ENCODE measurements around the gene DGKH.

The DGKH gene

GRCh38 chr13:42071672-42072419 is 23.4 kb downstream of the DGKH start:
- H2AFZ ChIP-seq (ENCODE audit: low read length): no peak overlapping the region
- no peak overlapping the region for H3K9ac ChIP-seq (ENCODE audit: low read length)
- no peaks in the 10 kb centered on the region for H3K9me3 ChIP-seq (ENCODE audit: low read length)
- no peaks in the 10 kb centered on the region for H4K20me1 ChIP-seq (ENCODE audit: insufficient read depth, low read length)
- H3K4me3 ChIP-seq (ENCODE audit: low read depth, low read length, poor library complexity, severe bottlenecking): no peak overlapping the region
- TF ChIP-seq EZH2 (IDR thresholded peaks at IDR 0.05; ENCODE audit: borderline replicate concordance, low read length): no peak
- TF ChIP-seq CTCF (IDR thresholded peaks at IDR 0.05; ENCODE audit: low read length): no peak
- no peak overlapping the region for H3K4me2 ChIP-seq (ENCODE audit: low read length)
- H3K36me3 ChIP-seq (ENCODE audit: insufficient read depth, low read length): no peaks in the 10 kb centered on the region; the same call in 1 of the 2 replicates
- H3F3A ChIP-seq (ENCODE audit: insufficient read depth, low read length): no peaks in the 10 kb centered on the region
- no peak overlapping the region for H3K27ac ChIP-seq (ENCODE audit: low read depth, low read length, poor library complexity, severe bottlenecking)
- H3K4me1 ChIP-seq (ENCODE audit: insufficient read depth, low read length, severe bottlenecking): no peaks in the 10 kb centered on the region
- no peaks in the 10 kb centered on the region for H3K79me2 ChIP-seq (ENCODE audit: insufficient read depth, low read length)
- no peaks in the 10 kb centered on the region for H3K27me3 ChIP-seq (ENCODE audit: insufficient read depth, low read length)
- H3K9me2 ChIP-seq (ENCODE audit: low read depth, low read length): no peaks in the 10 kb centered on the region

GRCh38 chr13:42073683-42074082 is 25.2 kb downstream of the DGKH start:
- Histone ChIP-seq H3K4me3 (ENCODE audit: low read depth, low read length, poor library complexity, severe bottlenecking) (no peak overlapping the region), H3K9me2 (ENCODE audit: low read depth, low read length) (no peaks in the 10 kb centered on the region), H3K4me1 (ENCODE audit: insufficient read depth, low read length, severe bottlenecking) (no peaks in the 10 kb centered on the region), H4K20me1 (ENCODE audit: insufficient read depth, low read length) (no peaks in the 10 kb centered on the region), H3K27ac (ENCODE audit: low read depth, low read length, poor library complexity, severe bottlenecking) (no peak overlapping the region), H3K4me2 (ENCODE audit: low read length) (no peak overlapping the region), H3K9ac (ENCODE audit: low read length) (no peak overlapping the region), H2AFZ (ENCODE audit: low read length) (no peak overlapping the region), H3K27me3 (ENCODE audit: insufficient read depth, low read length) (no peaks in the 10 kb centered on the region), H3K36me3 (ENCODE audit: insufficient read depth, low read length) (no peaks in the 10 kb centered on the region; the same call in 1 of the 2 replicates), H3K9me3 (ENCODE audit: low read length) (no peaks in the 10 kb centered on the region), H3F3A (ENCODE audit: insufficient read depth, low read length) (no peaks in the 10 kb centered on the region), H3K79me2 (ENCODE audit: insufficient read depth, low read length) (no peaks in the 10 kb centered on the region)
- TF ChIP-seq EZH2 (IDR thresholded peaks at IDR 0.05; ENCODE audit: borderline replicate concordance, low read length) (no peak), CTCF (IDR thresholded peaks at IDR 0.05; ENCODE audit: low read length) (no peak)

GRCh38 chr13:42075517-42075916 is 27.1 kb downstream of the DGKH start:
- Histone ChIP-seq H3K9ac (ENCODE audit: low read length) (no peak overlapping the region), H3K4me2 (ENCODE audit: low read length) (no peak overlapping the region), H3F3A (ENCODE audit: insufficient read depth, low read length) (no peaks in the 10 kb centered on the region), H3K9me3 (ENCODE audit: low read length) (no peaks in the 10 kb centered on the region), H3K36me3 (ENCODE audit: insufficient read depth, low read length) (no peaks in the 10 kb centered on the region), H3K4me3 (ENCODE audit: low read depth, low read length, poor library complexity, severe bottlenecking) (no peak overlapping the region), H3K27ac (ENCODE audit: low read depth, low read length, poor library complexity, severe bottlenecking) (no peak overlapping the region), H3K4me1 (ENCODE audit: insufficient read depth, low read length, severe bottlenecking) (no peaks in the 10 kb centered on the region), H3K27me3 (ENCODE audit: insufficient read depth, low read length) (no peaks in the 10 kb centered on the region), H4K20me1 (ENCODE audit: insufficient read depth, low read length) (no peaks in the 10 kb centered on the region), H3K79me2 (ENCODE audit: insufficient read depth, low read length) (no peaks in the 10 kb centered on the region), H3K9me2 (ENCODE audit: low read depth, low read length) (no peaks in the 10 kb centered on the region), H2AFZ (ENCODE audit: low read length) (no peak overlapping the region)
- no peak for TF ChIP-seq EZH2 (IDR thresholded peaks at IDR 0.05; ENCODE audit: borderline replicate concordance, low read length)

GRCh38 chr13:42076309-42076713 is 27.9 kb downstream of the DGKH start:
- no peaks in the 10 kb centered on the region for H3K4me1 ChIP-seq (ENCODE audit: insufficient read depth, low read length, severe bottlenecking)

More at GRCh38 chr13:42076309-42076713, 27.9 kb downstream of the DGKH start:
- no peaks in the 10 kb centered on the region for H3F3A ChIP-seq (ENCODE audit: insufficient read depth, low read length)
- no peaks in the 10 kb centered on the region for H3K36me3 ChIP-seq (ENCODE audit: insufficient read depth, low read length)
- H2AFZ ChIP-seq (ENCODE audit: low read length): no peak overlapping the region
- no peak overlapping the region for H3K4me2 ChIP-seq (ENCODE audit: low read length)
- no peaks in the 10 kb centered on the region for H3K9me3 ChIP-seq (ENCODE audit: low read length)
- H4K20me1 ChIP-seq (ENCODE audit: insufficient read depth, low read length): no peaks in the 10 kb centered on the region
- no peak overlapping the region for H3K4me3 ChIP-seq (ENCODE audit: low read depth, low read length, poor library complexity, severe bottlenecking)
- no peaks in the 10 kb centered on the region for H3K9me2 ChIP-seq (ENCODE audit: low read depth, low read length)
- no peaks in the 10 kb centered on the region for H3K79me2 ChIP-seq (ENCODE audit: insufficient read depth, low read length)
- no peak overlapping the region for H3K9ac ChIP-seq (ENCODE audit: low read length)
- no peak overlapping the region for H3K27ac ChIP-seq (ENCODE audit: low read depth, low read length, poor library complexity, severe bottlenecking)
- no peak for TF ChIP-seq CTCF (IDR thresholded peaks at IDR 0.05; ENCODE audit: low read length)
- H3K27me3 ChIP-seq (ENCODE audit: insufficient read depth, low read length): no peaks in the 10 kb centered on the region
